Adrenal gland (tissue), 5 donors: ENCODE data around the gene TXLNB.

Experiments used
- POLR2A ChIP-seq, 2 donors: fragments of 450-650 bp; IDR thresholded peaks; one replicate each; pipeline ENCODE4 v1.6.1; 2017; ENCODE audit warnings: antibody characterized with exemption in 2 of 2, mild to moderate bottlenecking in 2 of 2, moderate library complexity in 1 of 2
- TF ChIP-seq, protein P1 (sequence below), 6 experiments: fragments of 450-650 bp in 4 of 6; fragments of 200-600 bp in 2 of 6; sonication (generic) in 1 of 6; IDR thresholded peaks; 1 replicate in 5 of 6; 2 replicates in 1 of 6; pipeline versions ENCODE4 v1.5.1 to v1.8.0; 2016 to 2021; ENCODE audit warnings: antibody characterized with exemption in 6 of 6, mild to moderate bottlenecking in 2 of 6, moderate library complexity in 1 of 6
- donor health status: DM: no; HTN: no; CAD: no.

DNA sequence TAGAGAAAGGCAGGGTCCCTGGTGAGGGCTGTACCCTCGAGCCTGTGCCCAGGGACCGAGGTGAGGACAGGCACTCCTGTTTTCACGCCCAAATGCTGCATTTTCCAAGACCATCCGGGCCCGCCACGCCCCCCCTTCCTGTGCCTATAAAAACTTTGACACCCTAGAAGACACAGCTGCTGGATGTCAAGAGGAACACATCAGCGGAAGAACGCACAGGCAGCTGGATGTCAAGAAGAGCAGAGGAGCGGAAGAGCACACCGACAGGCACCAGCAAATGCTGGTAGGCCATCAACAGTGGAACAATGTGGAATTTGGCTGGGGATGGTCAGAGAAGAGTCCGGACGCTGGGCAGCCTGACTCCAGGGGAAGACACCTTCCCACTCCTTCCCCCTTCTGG is 56.1 kb downstream of the TXLNB start:
- TF ChIP-seq, protein P1, sequence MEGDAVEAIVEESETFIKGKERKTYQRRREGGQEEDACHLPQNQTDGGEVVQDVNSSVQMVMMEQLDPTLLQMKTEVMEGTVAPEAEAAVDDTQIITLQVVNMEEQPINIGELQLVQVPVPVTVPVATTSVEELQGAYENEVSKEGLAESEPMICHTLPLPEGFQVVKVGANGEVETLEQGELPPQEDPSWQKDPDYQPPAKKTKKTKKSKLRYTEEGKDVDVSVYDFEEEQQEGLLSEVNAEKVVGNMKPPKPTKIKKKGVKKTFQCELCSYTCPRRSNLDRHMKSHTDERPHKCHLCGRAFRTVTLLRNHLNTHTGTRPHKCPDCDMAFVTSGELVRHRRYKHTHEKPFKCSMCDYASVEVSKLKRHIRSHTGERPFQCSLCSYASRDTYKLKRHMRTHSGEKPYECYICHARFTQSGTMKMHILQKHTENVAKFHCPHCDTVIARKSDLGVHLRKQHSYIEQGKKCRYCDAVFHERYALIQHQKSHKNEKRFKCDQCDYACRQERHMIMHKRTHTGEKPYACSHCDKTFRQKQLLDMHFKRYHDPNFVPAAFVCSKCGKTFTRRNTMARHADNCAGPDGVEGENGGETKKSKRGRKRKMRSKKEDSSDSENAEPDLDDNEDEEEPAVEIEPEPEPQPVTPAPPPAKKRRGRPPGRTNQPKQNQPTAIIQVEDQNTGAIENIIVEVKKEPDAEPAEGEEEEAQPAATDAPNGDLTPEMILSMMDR (IDR thresholded peaks at IDR 0.05): no peak
- no peak for TF ChIP-seq POLR2A (IDR thresholded peaks at IDR 0.05)
